Kidney glomerular epithelial cell (primary cell): ENCODE data around the gene CACFD1.
A peak's percentile ranks its signal among the peaks of the same experiment; 100 is the strongest.

Experiments
- DNase-seq: peaks from one replicate; lab custom pipeline; 2025; lab: John Stamatoyannopoulos, UW

CACFD1 gene

GRCh38 chr9:133499892-133500270 is 40.1 kb downstream of the CACFD1 start:
- no peak for DNase-seq

- DNase-seq = no peak
Measured at GRCh38 chr9:133502112-133502511, 42.3 kb downstream of the CACFD1 start.

- no peak for DNase-seq
Measured at GRCh38 chr9:133505186-133505830, 45.5 kb downstream of the CACFD1 start.

GRCh38 chr9:133505901-133506652 is 46.3 kb downstream of the CACFD1 start:
- DNase-seq = no peak

- peak; percentile 59 for DNase-seq
Measured at GRCh38 chr9:133506653-133507038, 46.9 kb downstream of the CACFD1 start.

- no peak for DNase-seq
Measured at GRCh38 chr9:133507246-133507965, 47.6 kb downstream of the CACFD1 start.

- DNase-seq = no peak
Measured at GRCh38 chr9:133508046-133508445, 48.3 kb downstream of the CACFD1 start.

- DNase-seq = no peak
Measured at GRCh38 chr9:133509179-133510083, 49.7 kb downstream of the CACFD1 start.

GRCh38 chr9:133510926-133511505 is 51.2 kb downstream of the CACFD1 start:
- DNase-seq = no peak

- no peak for DNase-seq
Measured at GRCh38 chr9:133511607-133512006, 51.8 kb downstream of the CACFD1 start.

GRCh38 chr9:133512253-133513213 is 52.8 kb downstream of the CACFD1 start:
- DNase-seq = no peak

GRCh38 chr9:133513214-133514100 is 53.7 kb downstream of the CACFD1 start:
- no peak for DNase-seq

- no peak for DNase-seq
Measured at GRCh38 chr9:133514460-133515239, 54.9 kb downstream of the CACFD1 start.

- no peak for DNase-seq
Measured at GRCh38 chr9:133515240-133515610, 55.4 kb downstream of the CACFD1 start.

- DNase-seq = no peak
Measured at GRCh38 chr9:133515615-133516255, 56.0 kb downstream of the CACFD1 start.

GRCh38 chr9:133516256-133516960 is 56.6 kb downstream of the CACFD1 start:
- no peak for DNase-seq

- no peak for DNase-seq
Measured at GRCh38 chr9:133516961-133517350, 57.2 kb downstream of the CACFD1 start.

- no peak for DNase-seq
Measured at GRCh38 chr9:133517711-133518110, 57.9 kb downstream of the CACFD1 start.
